ENCODE data around the gene R3HDM1. TPM values are rescaled to one million over a fixed set of nuclear protein-coding genes. Genes with fewer than 3 reads are reported as not detected.
"Not testable (repeated sequence)": the region's sequence is repeated elsewhere in the genome, so short reads cannot be mapped to it uniquely, and the experiment has no call there.

Gene R3HDM1
- total and polyA plus RNA-seq, 5 experiments from 2014 or later = 12.5 to 50.7 (median 26.2) TPM

- H3K4me3 Mint-ChIP-seq = no peak overlapping the region
- peak overlapping the region in 1 of 10 donors; percentile 33 for H3K27ac Mint-ChIP-seq
- POLR2A ChIA-PET = no interaction called here
- H3K36me3 Mint-ChIP-seq = peaks cover 0 to 41% (median 2%) of the 10 kb centered on the region in 3 donors
- ATAC-seq = no peak
- peaks cover 0 to 2% (median 0%) of the 10 kb centered on the region in 4 donors for H3K4me1 Mint-ChIP-seq
- H3K9me3 Mint-ChIP-seq = no peaks in the 10 kb centered on the region
- no peaks in the 10 kb centered on the region for H3K27me3 Mint-ChIP-seq
- DNase-seq = no peak
Measured at GRCh38 chr2:135630488-135630887, 99.2 kb downstream of the R3HDM1 start.

DNA sequence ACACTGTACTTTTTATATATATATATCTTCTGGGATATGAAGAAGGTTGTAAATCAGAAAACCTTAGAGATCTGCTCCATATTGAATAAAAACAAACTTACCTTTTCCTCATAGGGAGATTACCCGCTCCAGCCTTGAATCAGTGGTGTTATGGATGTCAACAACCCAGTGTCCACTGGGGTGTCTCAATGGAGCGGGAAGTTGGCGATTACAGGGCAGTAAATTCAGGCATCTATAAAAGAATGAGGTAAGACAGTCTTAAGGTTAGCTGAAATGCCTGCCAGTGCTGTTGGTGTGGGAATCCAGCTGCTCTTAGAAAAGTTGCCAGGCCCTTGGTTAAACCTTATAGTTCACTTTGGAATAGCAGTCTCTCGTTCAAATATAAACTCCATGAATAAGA, 102.3 kb downstream of the R3HDM1 start:
- H3K4me3 Mint-ChIP-seq = no peak overlapping the region

GRCh38 chr2:135635212-135635835, 104.0 kb downstream of the R3HDM1 start:
- POLR2A ChIA-PET = no interaction called here
- Mint-ChIP-seq H3K27ac (no peak overlapping the region), H3K27me3 (no peaks in the 10 kb centered on the region), H3K9me3 (no peaks in the 10 kb centered on the region), H3K4me3 (no peak overlapping the region), H3K36me3 (peaks cover 5 to 68% (median 27%) of the 10 kb centered on the region in 3 donors), H3K4me1 (peaks cover 0 to 2% (median 0%) of the 10 kb centered on the region in 4 donors)
- DNase-seq (no peak), ATAC-seq (no peak)

More for the DNA sequence above, 102.3 kb downstream of the R3HDM1 start:
- POLR2A ChIA-PET = no interaction called here
- peaks cover 0 to 2% (median 0%) of the 10 kb centered on the region in 4 donors for H3K4me1 Mint-ChIP-seq
- no peaks in the 10 kb centered on the region for H3K9me3 Mint-ChIP-seq
- H3K27ac Mint-ChIP-seq = peak overlapping the region in 1 of 10 donors; percentile 36
- no peaks in the 10 kb centered on the region for H3K27me3 Mint-ChIP-seq
- DNase-seq (no peak), ATAC-seq (no peak)
- peaks cover 5 to 56% (median 22%) of the 10 kb centered on the region in 3 donors for H3K36me3 Mint-ChIP-seq

GRCh38 chr2:135636982-135637381, 105.7 kb downstream of the R3HDM1 start:
- Mint-ChIP-seq H3K27me3 (no peaks in the 10 kb centered on the region), H3K4me1 (peaks cover 0 to 2% (median 0%) of the 10 kb centered on the region in 4 donors), H3K36me3 (peaks cover 5 to 70% (median 27%) of the 10 kb centered on the region in 3 donors), H3K27ac (peak overlapping the region in 4 of 10 donors; percentile 8 to 54 (median 31)), H3K4me3 (no peak overlapping the region), H3K9me3 (no peaks in the 10 kb centered on the region)
- ATAC-seq = no peak
- no peak for DNase-seq
- POLR2A ChIA-PET = no interaction called here

- peak overlapping the region in 3 of 10 donors; percentile 31 to 54 (median 33) for H3K27ac Mint-ChIP-seq
- DNase-seq (no peak), ATAC-seq (no peak)
- H3K4me1 Mint-ChIP-seq = peaks cover 0 to 2% (median 0%) of the 10 kb centered on the region in 4 donors
- no peaks in the 10 kb centered on the region for H3K27me3 Mint-ChIP-seq
- POLR2A ChIA-PET = no interaction called here
- peaks cover 5 to 68% (median 27%) of the 10 kb centered on the region in 3 donors for H3K36me3 Mint-ChIP-seq
- H3K9me3 Mint-ChIP-seq = no peaks in the 10 kb centered on the region
- no peak overlapping the region for H3K4me3 Mint-ChIP-seq
Measured at GRCh38 chr2:135637456-135638087, 106.3 kb downstream of the R3HDM1 start.

- Mint-ChIP-seq H3K4me3 (no peak overlapping the region), H3K4me1 (peaks cover 0 to 2% (median 0%) of the 10 kb centered on the region in 4 donors), H3K9me3 (no peaks in the 10 kb centered on the region), H3K27ac (no peak overlapping the region), H3K36me3 (peaks cover 5 to 65% (median 29%) of the 10 kb centered on the region in 3 donors), H3K27me3 (no peaks in the 10 kb centered on the region)
- ATAC-seq (no peak), DNase-seq (no peak)
- POLR2A ChIA-PET = no interaction called here
Measured at GRCh38 chr2:135638825-135639224, 107.5 kb downstream of the R3HDM1 start.

- H3K27ac Mint-ChIP-seq = peak overlapping the region in 2 of 10 donors; percentile 26 to 72
- ATAC-seq (no peak), DNase-seq (no peak)
- H3K36me3 Mint-ChIP-seq = peaks cover 9 to 69% (median 30%) of the 10 kb centered on the region in 3 donors
- no peak overlapping the region for H3K4me3 Mint-ChIP-seq
- H3K9me3 Mint-ChIP-seq = no peaks in the 10 kb centered on the region
- H3K4me1 Mint-ChIP-seq = peaks cover 0 to 2% (median 0%) of the 10 kb centered on the region in 4 donors
- H3K27me3 Mint-ChIP-seq = no peaks in the 10 kb centered on the region
- POLR2A ChIA-PET = no interaction called here
Measured at GRCh38 chr2:135641156-135642068, 110.1 kb downstream of the R3HDM1 start.

GRCh38 chr2:135647836-135648579, 116.7 kb downstream of the R3HDM1 start:
- DNase-seq (no peak), ATAC-seq (no peak)
- no peaks in the 10 kb centered on the region for H3K27me3 Mint-ChIP-seq
- H3K36me3 Mint-ChIP-seq = peaks cover 11 to 64% (median 30%) of the 10 kb centered on the region in 3 donors
- H3K27ac Mint-ChIP-seq = peak overlapping the region in 2 of 10 donors; percentile 2 to 76
- no peak overlapping the region for H3K4me3 Mint-ChIP-seq
- H3K4me1 Mint-ChIP-seq = peaks cover 0 to 17% (median 12%) of the 10 kb centered on the region in 4 donors
- no peaks in the 10 kb centered on the region for H3K9me3 Mint-ChIP-seq
- POLR2A ChIA-PET = no interaction called here

DNA sequence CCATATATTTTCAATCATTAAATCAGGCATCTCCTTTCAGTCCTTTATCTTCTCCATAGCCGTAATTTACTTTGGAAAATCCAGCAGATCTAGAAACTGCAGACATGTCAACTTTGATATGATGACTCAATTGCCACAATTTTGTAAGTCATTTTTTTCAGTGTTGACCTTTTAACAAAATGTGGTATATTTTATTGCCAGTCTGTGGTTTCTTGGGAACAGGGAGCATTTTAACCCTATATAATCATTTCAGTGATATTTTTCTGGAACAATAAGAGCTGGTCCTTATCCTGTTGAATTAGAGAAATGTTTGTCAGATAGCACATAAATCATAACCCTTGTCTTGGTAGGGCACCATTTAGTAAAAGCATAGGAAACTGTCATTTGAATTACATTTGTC, 119.4 kb downstream of the R3HDM1 start:
- peak overlapping the region in 4 of 10 donors; percentile 6 to 53 (median 32) for H3K27ac Mint-ChIP-seq
- ATAC-seq (no peak), DNase-seq (no peak)
- H3K4me3 Mint-ChIP-seq = no peak overlapping the region
- peaks cover 1 to 17% (median 12%) of the 10 kb centered on the region in 4 donors for H3K4me1 Mint-ChIP-seq
- no peaks in the 10 kb centered on the region for H3K27me3 Mint-ChIP-seq
- no peaks in the 10 kb centered on the region for H3K9me3 Mint-ChIP-seq
- POLR2A ChIA-PET = no interaction called here
- peaks cover 19 to 75% (median 33%) of the 10 kb centered on the region in 3 donors for H3K36me3 Mint-ChIP-seq

- H3K27ac Mint-ChIP-seq = peak overlapping the region; percentile 32 to 86 (median 80)
- H3K27me3 Mint-ChIP-seq = no peaks in the 10 kb centered on the region
- H3K4me1 Mint-ChIP-seq = peaks cover 1 to 17% (median 12%) of the 10 kb centered on the region in 4 donors
- H3K36me3 Mint-ChIP-seq = peaks cover 19 to 71% (median 32%) of the 10 kb centered on the region in 3 donors
- ATAC-seq (peak; percentile 57 to 58), DNase-seq (peak in 2 of 10 donors; percentile 3 to 18)
- H3K4me3 Mint-ChIP-seq = peak overlapping the region in 5 of 10 donors; percentile 22 to 45 (median 34)
- H3K9me3 Mint-ChIP-seq = no peaks in the 10 kb centered on the region
- POLR2A ChIA-PET = no interaction called here
Measured at GRCh38 chr2:135651717-135652116, 120.4 kb downstream of the R3HDM1 start.

DNA sequence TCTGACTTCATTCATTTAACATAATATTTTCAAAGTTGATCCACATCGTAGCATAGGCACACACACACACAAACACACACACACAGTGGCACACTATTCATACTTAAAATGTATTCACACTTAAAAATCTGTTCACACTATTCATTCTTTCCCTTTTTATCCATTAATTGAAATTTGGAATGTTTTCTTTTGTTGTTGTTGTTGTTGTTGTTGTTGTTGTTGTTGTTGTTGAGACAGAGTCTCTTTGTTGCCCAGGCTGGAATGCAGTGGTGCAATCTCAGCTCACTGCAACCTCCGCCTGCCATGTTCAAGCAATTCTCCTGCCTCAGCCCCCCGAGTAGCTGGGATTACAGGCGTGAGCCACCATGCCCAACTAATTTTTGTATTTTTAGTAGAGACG, 123.0 kb downstream of the R3HDM1 start:
- H3K9me3 Mint-ChIP-seq, H3K27me3 Mint-ChIP-seq, H3K4me3 Mint-ChIP-seq, ATAC-seq, DNase-seq, POLR2A ChIA-PET: not testable (repeated sequence)
- peaks cover 19 to 52% (median 27%) of the 10 kb centered on the region in 3 donors for H3K36me3 Mint-ChIP-seq
- peaks cover 6 to 29% (median 25%) of the 10 kb centered on the region in 4 donors for H3K4me1 Mint-ChIP-seq
- peak overlapping the region in 5 of 10 donors; percentile 14 to 78 (median 60) for H3K27ac Mint-ChIP-seq

Data from naive thymus-derived CD8-positive, alpha-beta T cell (primary cell).